Measurements from ENCODE around the gene IRS1.

IRS1 gene

DNA sequence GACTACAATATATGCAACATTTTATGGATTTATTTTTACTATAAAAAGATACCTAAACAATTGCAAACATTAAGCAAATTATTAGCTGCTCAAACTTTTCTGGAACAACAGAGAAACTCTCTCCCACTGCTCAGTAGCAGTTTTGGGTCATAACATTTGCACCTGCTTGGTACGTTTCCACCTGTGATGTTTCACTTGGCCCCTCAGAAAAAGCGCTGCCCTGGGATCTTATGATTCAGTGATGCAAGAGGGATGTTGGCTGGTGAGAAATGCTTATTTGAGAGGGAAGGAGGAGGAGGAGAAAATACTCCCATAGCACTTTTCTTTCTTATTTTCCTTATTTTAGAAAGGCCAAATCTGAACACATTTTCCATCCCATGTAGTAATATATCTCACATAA is 9.2 kb downstream of the IRS1 start:
- DNase-seq (ENCODE audit: low read depth in 2 of 2): no peak
- no peak overlapping the region for H3K4me3 ChIP-seq (replicated peaks in 1 of 2; ENCODE audit: low read depth in 2 of 2, low read length in 2 of 2)
- TF ChIP-seq, protein P1, sequence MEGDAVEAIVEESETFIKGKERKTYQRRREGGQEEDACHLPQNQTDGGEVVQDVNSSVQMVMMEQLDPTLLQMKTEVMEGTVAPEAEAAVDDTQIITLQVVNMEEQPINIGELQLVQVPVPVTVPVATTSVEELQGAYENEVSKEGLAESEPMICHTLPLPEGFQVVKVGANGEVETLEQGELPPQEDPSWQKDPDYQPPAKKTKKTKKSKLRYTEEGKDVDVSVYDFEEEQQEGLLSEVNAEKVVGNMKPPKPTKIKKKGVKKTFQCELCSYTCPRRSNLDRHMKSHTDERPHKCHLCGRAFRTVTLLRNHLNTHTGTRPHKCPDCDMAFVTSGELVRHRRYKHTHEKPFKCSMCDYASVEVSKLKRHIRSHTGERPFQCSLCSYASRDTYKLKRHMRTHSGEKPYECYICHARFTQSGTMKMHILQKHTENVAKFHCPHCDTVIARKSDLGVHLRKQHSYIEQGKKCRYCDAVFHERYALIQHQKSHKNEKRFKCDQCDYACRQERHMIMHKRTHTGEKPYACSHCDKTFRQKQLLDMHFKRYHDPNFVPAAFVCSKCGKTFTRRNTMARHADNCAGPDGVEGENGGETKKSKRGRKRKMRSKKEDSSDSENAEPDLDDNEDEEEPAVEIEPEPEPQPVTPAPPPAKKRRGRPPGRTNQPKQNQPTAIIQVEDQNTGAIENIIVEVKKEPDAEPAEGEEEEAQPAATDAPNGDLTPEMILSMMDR (IDR thresholded peaks at IDR 0.05; ENCODE audit: low read depth, low read length): no peak

- TF ChIP-seq, protein P1 (IDR thresholded peaks at IDR 0.05; ENCODE audit: low read depth, low read length): no peak
- DNase-seq (ENCODE audit: low read depth in 2 of 2): peak in 1 of 2 donors; percentile 51
- no peak overlapping the region for H3K4me3 ChIP-seq (replicated peaks in 1 of 2; ENCODE audit: low read depth in 2 of 2, low read length in 2 of 2)
These were observed 9.6 kb downstream of the IRS1 start for GRCh38 chr2:226790011-226790410.

DNA sequence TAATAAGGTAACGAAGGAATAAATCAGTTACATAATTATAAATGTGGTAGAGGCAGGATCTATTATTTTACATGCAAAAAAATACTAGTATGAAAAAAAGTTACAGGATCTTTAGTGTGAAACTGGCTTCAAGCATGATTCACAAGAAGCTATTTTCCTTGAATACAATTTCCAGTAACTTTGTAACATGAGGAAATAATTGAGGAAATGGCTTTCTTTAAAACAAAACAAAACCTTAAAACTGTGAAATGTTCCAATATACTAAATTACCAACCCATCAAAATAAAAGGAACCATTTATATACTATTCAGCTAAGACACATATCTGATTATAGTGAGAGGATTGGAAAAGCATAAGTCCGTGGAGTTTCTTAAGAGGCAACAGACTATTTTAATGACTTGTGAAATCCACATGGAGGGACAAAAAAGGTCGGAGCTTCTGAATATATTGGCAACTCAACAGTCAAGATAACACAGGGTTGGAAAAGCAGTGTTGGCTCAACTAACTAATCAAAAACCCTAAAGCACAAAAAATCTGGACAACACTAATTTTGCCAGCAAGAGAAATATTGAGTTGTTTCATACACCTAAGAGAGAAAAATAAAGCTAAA is 10.6 kb downstream of the IRS1 start:
- TF ChIP-seq, protein P1 (IDR thresholded peaks at IDR 0.05; ENCODE audit: low read depth, low read length): no peak
- DNase-seq (ENCODE audit: low read depth in 2 of 2): peak in 1 of 2 donors; percentile 50
- H3K4me3 ChIP-seq (replicated peaks in 1 of 2; ENCODE audit: low read depth in 2 of 2, low read length in 2 of 2): no peak overlapping the region

DNA sequence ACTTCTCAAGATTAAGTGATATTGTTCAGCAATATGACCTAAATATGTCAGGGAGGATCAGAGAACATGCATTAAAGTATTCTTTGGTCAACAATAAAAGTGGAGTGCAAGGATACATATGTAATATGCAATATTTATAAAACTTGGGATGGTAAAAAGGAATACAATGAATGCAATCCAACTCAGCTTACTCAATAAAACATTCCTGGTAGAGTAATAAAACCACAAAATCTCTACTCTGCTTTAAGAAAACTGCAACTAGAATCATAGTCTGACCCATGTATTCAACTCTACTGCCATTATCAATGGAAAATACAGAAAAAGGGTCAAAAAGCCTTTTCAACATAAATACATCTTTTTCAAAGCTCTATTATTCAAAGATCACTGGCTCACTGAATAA is 11.6 kb downstream of the IRS1 start:
- TF ChIP-seq, protein P1 (IDR thresholded peaks at IDR 0.05; ENCODE audit: low read depth, low read length): no peak
- no peak overlapping the region for H3K4me3 ChIP-seq (replicated peaks in 1 of 2; ENCODE audit: low read depth in 2 of 2, low read length in 2 of 2)
- DNase-seq (ENCODE audit: low read depth in 2 of 2): peak in 1 of 2 donors; percentile 23

GRCh38 chr2:226783885-226784284 is 15.7 kb downstream of the IRS1 start:
- no peak overlapping the region for H3K4me3 ChIP-seq (replicated peaks in 1 of 2; ENCODE audit: low read depth in 2 of 2, low read length in 2 of 2)
- DNase-seq (ENCODE audit: low read depth in 2 of 2): no peak
- TF ChIP-seq, protein P1 (IDR thresholded peaks at IDR 0.05; ENCODE audit: low read depth, low read length): no peak

DNA sequence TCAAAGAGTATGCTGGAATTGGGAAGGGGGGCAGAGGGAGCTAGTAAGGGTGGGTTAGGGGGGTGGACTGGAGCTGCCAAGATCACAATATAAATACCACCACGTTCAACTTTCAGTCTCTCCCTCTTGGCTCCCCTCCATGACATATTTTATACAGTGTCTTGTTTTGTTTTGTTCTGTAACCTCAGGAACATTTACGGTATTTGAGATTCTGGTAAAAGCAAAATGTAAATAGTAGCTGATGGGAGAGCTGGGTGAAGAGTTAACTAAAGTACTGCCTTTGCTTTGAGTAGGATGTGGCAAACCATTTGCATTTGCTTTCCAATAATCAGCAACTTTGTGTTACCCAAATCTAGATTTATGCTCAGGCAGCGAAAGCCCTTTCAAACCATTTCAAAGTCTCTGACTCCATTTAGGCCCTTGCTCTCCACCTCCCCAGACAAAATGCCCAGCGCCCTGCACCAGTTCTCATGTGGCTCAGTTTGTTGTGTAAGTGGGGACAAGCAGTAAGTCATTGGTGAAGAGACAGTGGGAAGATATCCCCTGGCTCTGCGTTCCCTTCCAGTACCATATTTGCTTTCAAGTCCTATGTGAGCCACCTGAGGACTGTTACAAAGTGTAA is 17.4 kb downstream of the IRS1 start:
- no peak overlapping the region for H3K4me3 ChIP-seq (replicated peaks in 1 of 2; ENCODE audit: low read depth in 2 of 2, low read length in 2 of 2)
- TF ChIP-seq, protein P1 (IDR thresholded peaks at IDR 0.05; ENCODE audit: low read depth, low read length): no peak
- DNase-seq (ENCODE audit: low read depth in 2 of 2): peak; percentile 47 to 81

All from cardiac fibroblast (primary cell).